GM12872 (cell line): Measurements from ENCODE around the gene ZFAND2A.

Source experiments
- TF ChIP-seq, protein P1 (sequence below): IDR thresholded peaks from 3 replicates; pipeline ENCODE4 v1.5.1; 2011; ENCODE audit warnings: low read depth, mild to moderate bottlenecking, low read length, moderate library complexity; ENCODE audit not compliant: insufficient read depth

The ZFAND2A gene

DNA sequence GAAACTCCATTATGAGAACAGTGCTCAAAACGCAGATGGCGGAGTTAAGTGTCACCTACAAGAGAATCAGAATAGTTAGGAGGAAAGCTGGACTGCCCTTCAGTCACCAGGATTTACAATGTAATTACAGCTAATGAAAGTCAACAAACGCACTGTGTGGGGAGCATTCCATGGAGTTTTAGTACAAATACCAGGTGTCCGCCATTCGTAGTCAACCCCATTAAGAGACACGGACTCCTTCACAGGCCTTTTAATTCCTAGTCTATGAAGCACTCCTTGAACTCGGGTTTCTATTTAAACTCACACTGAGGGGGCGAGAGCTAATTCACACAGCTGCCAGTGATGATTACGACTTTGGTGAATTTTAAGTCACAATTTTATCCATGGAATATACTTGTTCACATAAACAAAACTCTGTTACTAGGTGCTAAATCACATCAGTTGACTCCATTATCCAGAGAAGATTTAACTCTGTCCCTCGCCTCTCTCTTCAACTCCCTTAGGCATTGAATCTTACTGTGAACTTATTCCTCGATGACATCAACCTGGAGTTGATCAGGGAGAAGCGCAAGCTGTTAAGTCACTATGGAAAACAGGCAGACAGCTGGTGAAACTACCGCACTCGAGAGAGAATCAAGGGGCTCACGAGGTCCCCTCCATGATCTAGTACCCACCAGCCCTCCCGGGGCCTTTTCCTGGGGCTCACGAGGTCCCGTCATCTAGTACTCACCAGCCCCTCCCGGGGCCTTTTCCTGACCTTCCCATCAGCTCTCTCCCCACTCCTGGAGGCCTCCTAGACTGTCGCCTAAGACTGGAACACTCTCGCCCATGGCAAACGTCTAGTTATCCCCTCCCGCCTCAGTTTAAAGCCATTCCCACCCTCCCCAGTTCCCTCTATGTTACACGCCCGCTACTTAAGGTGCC lies 1.5 kb downstream of the ZFAND2A start:
- TF ChIP-seq, protein P1, sequence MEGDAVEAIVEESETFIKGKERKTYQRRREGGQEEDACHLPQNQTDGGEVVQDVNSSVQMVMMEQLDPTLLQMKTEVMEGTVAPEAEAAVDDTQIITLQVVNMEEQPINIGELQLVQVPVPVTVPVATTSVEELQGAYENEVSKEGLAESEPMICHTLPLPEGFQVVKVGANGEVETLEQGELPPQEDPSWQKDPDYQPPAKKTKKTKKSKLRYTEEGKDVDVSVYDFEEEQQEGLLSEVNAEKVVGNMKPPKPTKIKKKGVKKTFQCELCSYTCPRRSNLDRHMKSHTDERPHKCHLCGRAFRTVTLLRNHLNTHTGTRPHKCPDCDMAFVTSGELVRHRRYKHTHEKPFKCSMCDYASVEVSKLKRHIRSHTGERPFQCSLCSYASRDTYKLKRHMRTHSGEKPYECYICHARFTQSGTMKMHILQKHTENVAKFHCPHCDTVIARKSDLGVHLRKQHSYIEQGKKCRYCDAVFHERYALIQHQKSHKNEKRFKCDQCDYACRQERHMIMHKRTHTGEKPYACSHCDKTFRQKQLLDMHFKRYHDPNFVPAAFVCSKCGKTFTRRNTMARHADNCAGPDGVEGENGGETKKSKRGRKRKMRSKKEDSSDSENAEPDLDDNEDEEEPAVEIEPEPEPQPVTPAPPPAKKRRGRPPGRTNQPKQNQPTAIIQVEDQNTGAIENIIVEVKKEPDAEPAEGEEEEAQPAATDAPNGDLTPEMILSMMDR: no peak

- TF ChIP-seq, protein P1: no peak
Observed at GRCh38 chr7:1156782-1157535, 3.0 kb downstream of the ZFAND2A start.

GRCh38 chr7:1154172-1154739 lies 5.7 kb downstream of the ZFAND2A start:
- TF ChIP-seq, protein P1: no peak

DNA sequence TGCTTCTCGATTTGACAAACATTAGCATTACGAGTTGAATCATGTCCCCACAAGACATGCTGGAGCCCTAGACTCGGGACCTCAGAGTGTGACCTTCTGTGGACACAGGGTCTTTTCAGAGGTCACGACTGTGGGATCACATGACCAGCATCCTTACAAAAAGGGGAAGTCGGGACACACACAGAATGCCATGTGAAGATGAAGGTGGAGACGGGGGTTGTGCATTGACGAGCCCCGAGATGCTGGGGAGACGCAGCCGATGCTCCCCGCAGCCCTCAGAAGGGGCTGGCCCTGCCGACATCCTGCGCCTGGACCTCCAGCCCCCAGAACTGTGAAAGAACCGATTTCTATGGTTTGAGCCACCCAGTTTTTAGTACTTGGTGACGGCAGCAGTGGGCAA lies 7.5 kb downstream of the ZFAND2A start:
- TF ChIP-seq, protein P1: no peak

DNA sequence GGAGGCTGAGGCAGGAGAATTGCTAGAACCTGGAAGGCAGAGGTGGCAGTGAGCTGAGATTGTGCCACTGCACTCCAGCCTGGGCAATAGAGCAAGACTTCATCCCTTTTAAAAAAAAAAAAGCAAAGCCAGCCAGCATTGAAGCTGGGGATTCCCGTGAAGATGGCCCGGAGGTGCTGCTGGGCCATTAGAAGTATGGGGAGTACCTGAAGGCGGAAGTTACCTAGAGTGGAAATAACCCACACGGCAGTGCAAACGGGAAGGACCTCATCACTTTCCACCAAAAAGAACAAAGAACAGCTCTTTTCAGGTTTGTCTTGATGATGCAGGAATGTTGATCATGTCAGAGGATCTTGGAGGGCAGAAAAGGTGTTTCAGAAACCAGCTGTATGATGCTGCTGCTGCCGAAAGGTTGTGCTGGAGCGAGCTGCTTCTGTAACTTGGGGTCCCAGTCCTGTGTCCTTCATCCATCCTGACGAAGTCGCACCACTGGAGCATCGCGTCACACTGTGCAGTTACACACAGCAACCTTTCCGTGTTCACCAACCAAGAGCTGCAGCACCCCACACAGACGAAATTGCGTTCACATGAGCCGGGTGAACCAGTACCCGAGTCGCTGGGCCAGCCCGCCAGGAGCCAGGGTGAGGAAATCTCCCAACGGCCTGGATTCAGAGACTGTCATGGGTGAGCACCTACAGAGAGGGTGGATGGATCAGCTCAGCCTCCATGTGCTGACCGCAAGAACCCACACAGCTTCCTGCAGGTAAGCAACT lies 8.2 kb downstream of the ZFAND2A start:
- TF ChIP-seq, protein P1: no peak

DNA sequence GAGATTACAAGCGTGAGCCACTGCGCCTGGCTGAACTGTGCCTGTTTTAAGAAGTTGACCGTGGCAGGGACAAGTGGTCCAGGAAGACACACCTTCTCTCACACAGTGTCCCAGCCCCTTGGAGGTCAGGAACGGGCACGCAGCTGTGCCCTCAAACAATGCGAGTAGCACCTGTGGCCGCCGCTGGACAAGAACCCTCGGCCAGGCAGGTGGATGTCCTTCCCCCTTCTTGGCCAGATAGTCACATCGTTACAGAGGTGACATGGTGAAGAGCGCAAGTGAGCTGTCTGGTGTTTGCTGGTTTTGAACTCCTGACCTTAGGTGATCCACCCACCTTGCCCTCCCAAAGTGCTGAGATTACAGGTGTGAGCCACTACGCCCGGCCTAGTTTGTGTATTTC lies 8.8 kb downstream of the ZFAND2A start:
- TF ChIP-seq, protein P1: no peak
